Measurements from ENCODE around the gene NKAPL. TPM values are rescaled to one million over a fixed set of nuclear protein-coding genes. Genes with fewer than 3 reads are reported as not detected.

The NKAPL gene
- total and polyA plus RNA-seq, 2 donors (not counting 3 experiments of a cell fraction or from before 2014, with no cell fraction given): 0.72 to 1.1 TPM

DNA sequence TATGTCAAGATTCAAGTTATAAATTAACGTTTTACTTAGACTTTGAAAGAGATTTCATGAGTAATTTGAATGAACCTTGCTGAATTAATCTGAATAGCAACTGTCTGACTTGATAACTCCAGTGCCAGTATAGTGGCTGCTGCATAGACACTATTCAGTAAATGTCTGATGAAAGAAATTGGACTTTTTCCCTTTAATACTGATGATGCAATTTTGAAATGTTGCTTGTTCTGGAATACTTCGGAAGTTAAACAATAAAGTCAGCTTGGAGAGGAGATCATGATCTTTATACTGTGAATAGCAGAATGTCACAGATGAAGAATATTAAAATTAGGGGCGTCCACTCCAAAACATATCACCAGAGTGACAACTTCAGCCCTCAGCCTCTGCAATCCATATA lies 18.6 kb downstream of the NKAPL start:
- intact Hi-C loops (cut with micrococcal nuclease) (no loop called here), dilution Hi-C loops (cut with MboI; ENCODE audit: extremely low pct_ligation_motif_present, low sequenced_read_pairs) (no loop called here)
- no peaks in the 10 kb centered on the region for H3K9me3 ChIP-seq (replicated peaks; ENCODE audit: control insufficient read depth, insufficient read depth, low read length)
- H3K4me1 ChIP-seq (ENCODE audit: control insufficient read depth, extremely low read depth, insufficient read depth, low read length): peaks cover 7% of the 10 kb centered on the region
- no peak overlapping the region for H3K27ac ChIP-seq (ENCODE audit: insufficient read depth, low read depth, low read length)
- H3K4me2 ChIP-seq (ENCODE audit: insufficient read depth, low read length): no peak overlapping the region
- H3K9me1 ChIP-seq (replicated peaks; ENCODE audit: control insufficient read depth, extremely low read depth, insufficient read depth, low read length): no peaks in the 10 kb centered on the region
- no peak overlapping the region for H2AFZ ChIP-seq (ENCODE audit: low read depth, low read length)
- no peak overlapping the region for H3K4me3 ChIP-seq (replicated peaks in 1 of 3; ENCODE audit: insufficient read depth in 1 of 3, low read depth in 1 of 3, low read length in 3 of 3)
- DNase-seq (ENCODE audit: low read depth, low spot score) (no peak), FAIRE-seq (no peak)
- H3K27me3 ChIP-seq (ENCODE audit: control insufficient read depth in 2 of 2, insufficient read depth in 2 of 2, low read length in 2 of 2): no peaks in the 10 kb centered on the region
- H3K36me3 ChIP-seq (ENCODE audit: control insufficient read depth in 2 of 2, extremely low read depth in 1 of 2, insufficient read depth in 2 of 2, low read length in 2 of 2): peaks cover 10 to 15% of the 10 kb centered on the region in 2 experiments
- H4K20me1 ChIP-seq (replicated peaks; ENCODE audit: control insufficient read depth, extremely low read depth, insufficient read depth, low read length): no peaks in the 10 kb centered on the region
- BruUV-seq (replicated peaks): no TSS peak
- ChIA-PET CTCF (no interaction called here), POLR2A (no interaction called here)
- peaks cover 8% of the 10 kb centered on the region for H3K79me2 ChIP-seq (ENCODE audit: control insufficient read depth, insufficient read depth, low read length)
- TF ChIP-seq EZH2 (IDR thresholded peaks at IDR 0.05; ENCODE audit: borderline replicate concordance, low read depth, low read length, severe bottlenecking): no peak
- no peak for TF ChIP-seq MYC (IDR thresholded peaks at IDR 0.05; ENCODE audit: low read depth, low read length)
- TF ChIP-seq, protein P1, sequence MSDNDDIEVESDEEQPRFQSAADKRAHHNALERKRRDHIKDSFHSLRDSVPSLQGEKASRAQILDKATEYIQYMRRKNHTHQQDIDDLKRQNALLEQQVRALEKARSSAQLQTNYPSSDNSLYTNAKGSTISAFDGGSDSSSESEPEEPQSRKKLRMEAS (IDR thresholded peaks at IDR 0.05; ENCODE audit: insufficient read depth, insufficient read length): no peak
- TF ChIP-seq FOS (IDR thresholded peaks at IDR 0.05; ENCODE audit: borderline replicate concordance, insufficient read depth, low read length): no peak
- no peak for TF ChIP-seq POLR2AphosphoS5 (IDR thresholded peaks at IDR 0.05; ENCODE audit: insufficient read depth, low read depth, low read length)
- TF ChIP-seq GATA2 (IDR thresholded peaks at IDR 0.05; ENCODE audit: insufficient read depth, insufficient read length, low read depth, low read length): no peak
- TF ChIP-seq JUN (IDR thresholded peaks at IDR 0.05; ENCODE audit: borderline replicate concordance, insufficient read depth, insufficient read length, low read depth): no peak
- no peak for TF ChIP-seq POLR2A (IDR thresholded peaks at IDR 0.05; ENCODE audit: low read depth, low read length)
- TF ChIP-seq, protein P2, sequence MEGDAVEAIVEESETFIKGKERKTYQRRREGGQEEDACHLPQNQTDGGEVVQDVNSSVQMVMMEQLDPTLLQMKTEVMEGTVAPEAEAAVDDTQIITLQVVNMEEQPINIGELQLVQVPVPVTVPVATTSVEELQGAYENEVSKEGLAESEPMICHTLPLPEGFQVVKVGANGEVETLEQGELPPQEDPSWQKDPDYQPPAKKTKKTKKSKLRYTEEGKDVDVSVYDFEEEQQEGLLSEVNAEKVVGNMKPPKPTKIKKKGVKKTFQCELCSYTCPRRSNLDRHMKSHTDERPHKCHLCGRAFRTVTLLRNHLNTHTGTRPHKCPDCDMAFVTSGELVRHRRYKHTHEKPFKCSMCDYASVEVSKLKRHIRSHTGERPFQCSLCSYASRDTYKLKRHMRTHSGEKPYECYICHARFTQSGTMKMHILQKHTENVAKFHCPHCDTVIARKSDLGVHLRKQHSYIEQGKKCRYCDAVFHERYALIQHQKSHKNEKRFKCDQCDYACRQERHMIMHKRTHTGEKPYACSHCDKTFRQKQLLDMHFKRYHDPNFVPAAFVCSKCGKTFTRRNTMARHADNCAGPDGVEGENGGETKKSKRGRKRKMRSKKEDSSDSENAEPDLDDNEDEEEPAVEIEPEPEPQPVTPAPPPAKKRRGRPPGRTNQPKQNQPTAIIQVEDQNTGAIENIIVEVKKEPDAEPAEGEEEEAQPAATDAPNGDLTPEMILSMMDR (IDR thresholded peaks at IDR 0.05; ENCODE audit: extremely low read depth in 1 of 2, insufficient read depth in 1 of 2, low read depth in 1 of 2, low read length in 2 of 2): no peak
- H3K9ac ChIP-seq (replicated peaks; ENCODE audit: extremely low read depth, insufficient read depth, low read length): no peak overlapping the region
